Measurements from ENCODE around the gene BRINP1. TPM values are rescaled to one million over a fixed set of nuclear protein-coding genes. Genes with fewer than 3 reads are reported as not detected.

Gene BRINP1
- total RNA-seq, 1 experiment from 2014 or later = 14.0 TPM

DNA sequence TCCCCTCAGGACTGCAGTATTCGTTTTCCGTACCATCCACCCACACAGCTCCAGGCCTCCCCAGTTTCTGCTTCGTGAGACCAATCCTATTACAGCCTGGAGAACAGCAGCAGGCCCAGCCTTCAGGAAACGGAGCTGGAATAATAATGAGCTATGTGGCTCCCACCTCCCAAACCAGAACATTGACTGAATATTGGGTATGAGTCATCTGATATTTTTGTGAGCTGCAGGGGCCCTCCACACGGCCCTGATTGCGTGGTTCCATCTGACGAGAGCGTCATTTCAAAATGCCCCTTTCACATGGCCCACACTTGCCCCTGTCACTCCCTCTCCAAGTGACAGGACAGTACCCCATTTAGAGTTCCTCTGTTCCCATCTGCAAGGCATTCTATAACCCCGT lies 192.0 kb downstream of the BRINP1 start:
- H3K79me2 ChIP-seq (ENCODE audit: insufficient read depth, low read length) = no peaks in the 10 kb centered on the region
- no peak overlapping the region for H3K4me3 Mint-ChIP-seq
- H2BK5ac ChIP-seq (ENCODE audit: insufficient read length, low read length) = no peak overlapping the region
- no peak for DNase-seq
- H3K27me3 Mint-ChIP-seq (ENCODE audit: low read depth) = no peaks in the 10 kb centered on the region; the same call in 1 of the 2 replicates
- no peaks in the 10 kb centered on the region for H3K27me3 ChIP-seq (ENCODE audit: insufficient read depth, low read length)
- H3K4me2 ChIP-seq (ENCODE audit: insufficient read depth, insufficient read length, low read length) = no peak overlapping the region
- no peak overlapping the region for H2AFZ ChIP-seq (ENCODE audit: low read length)
- no peak overlapping the region for H3T11ph ChIP-seq (ENCODE audit: low read length)
- no peak overlapping the region for H3K9ac ChIP-seq (ENCODE audit: extremely low read depth, insufficient read length, low read length)
- H2BK120ac ChIP-seq (ENCODE audit: low read depth, low read length, poor library complexity, severe bottlenecking) = no peak overlapping the region
- no peaks in the 10 kb centered on the region for H3K9me3 ChIP-seq (ENCODE audit: control insufficient read depth, low read depth, low read length)
- no peak overlapping the region for H3K27ac ChIP-seq (ENCODE audit: insufficient read length, low read depth, low read length)
- no peak overlapping the region for H2BK20ac ChIP-seq (ENCODE audit: low read depth, low read length, poor library complexity, severe bottlenecking)
- no peak overlapping the region for H4K5ac ChIP-seq (ENCODE audit: insufficient read length, low read depth, low read length)
- H3K4ac ChIP-seq (ENCODE audit: low read depth, low read length) = no peak overlapping the region
- no peaks in the 10 kb centered on the region for H4K20me1 ChIP-seq (ENCODE audit: control insufficient read depth, insufficient read depth, insufficient read length)
- H3K27ac Mint-ChIP-seq = no peak overlapping the region; a peak in 1 of 7 replicates
- H2BK12ac ChIP-seq (ENCODE audit: insufficient read length, low read depth, low read length) = no peak overlapping the region
- H4K91ac ChIP-seq (ENCODE audit: insufficient read length, low read depth, low read length) = no peak overlapping the region
- no peaks in the 10 kb centered on the region for H3K23me2 ChIP-seq (ENCODE audit: insufficient read length, low read depth, low read length, poor library complexity, severe bottlenecking)
- H3K56ac ChIP-seq (ENCODE audit: insufficient read length, low read depth, low read length) = no peak overlapping the region
- no peaks in the 10 kb centered on the region; the same call in 1 of the 2 replicates for H3K4me1 ChIP-seq (ENCODE audit: insufficient read depth, low read length)
- WGBS (ENCODE audit: extremely low coverage, insufficient read length, low lambda C conversion rate) = no CpG with 5 or more reads among the region's 9 CpGs
- no peaks in the 10 kb centered on the region for H3K79me1 ChIP-seq (ENCODE audit: insufficient read depth, low read depth, low read length, poor library complexity, severe bottlenecking)
- H3K23ac ChIP-seq (ENCODE audit: insufficient read length, low read depth, low read length) = no peak overlapping the region
- TF ChIP-seq, protein P1, sequence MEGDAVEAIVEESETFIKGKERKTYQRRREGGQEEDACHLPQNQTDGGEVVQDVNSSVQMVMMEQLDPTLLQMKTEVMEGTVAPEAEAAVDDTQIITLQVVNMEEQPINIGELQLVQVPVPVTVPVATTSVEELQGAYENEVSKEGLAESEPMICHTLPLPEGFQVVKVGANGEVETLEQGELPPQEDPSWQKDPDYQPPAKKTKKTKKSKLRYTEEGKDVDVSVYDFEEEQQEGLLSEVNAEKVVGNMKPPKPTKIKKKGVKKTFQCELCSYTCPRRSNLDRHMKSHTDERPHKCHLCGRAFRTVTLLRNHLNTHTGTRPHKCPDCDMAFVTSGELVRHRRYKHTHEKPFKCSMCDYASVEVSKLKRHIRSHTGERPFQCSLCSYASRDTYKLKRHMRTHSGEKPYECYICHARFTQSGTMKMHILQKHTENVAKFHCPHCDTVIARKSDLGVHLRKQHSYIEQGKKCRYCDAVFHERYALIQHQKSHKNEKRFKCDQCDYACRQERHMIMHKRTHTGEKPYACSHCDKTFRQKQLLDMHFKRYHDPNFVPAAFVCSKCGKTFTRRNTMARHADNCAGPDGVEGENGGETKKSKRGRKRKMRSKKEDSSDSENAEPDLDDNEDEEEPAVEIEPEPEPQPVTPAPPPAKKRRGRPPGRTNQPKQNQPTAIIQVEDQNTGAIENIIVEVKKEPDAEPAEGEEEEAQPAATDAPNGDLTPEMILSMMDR (conservative IDR thresholded peaks at IDR 0.05) = no peak
- H3K9me3 Mint-ChIP-seq = peaks cover 0 to 2% of the 10 kb centered on the region in 2 experiments; a peak in 1 of 5 replicates
- H3K36me3 Mint-ChIP-seq (ENCODE audit: insufficient read depth in 1 of 3, low read depth in 3 of 3) = peaks cover 0 to 7% (median 2%) of the 10 kb centered on the region in 3 experiments; a peak in 4 of 7 replicates
- H4K8ac ChIP-seq (replicated peaks; ENCODE audit: insufficient read length, low read depth, low read length) = no peak overlapping the region
- no peak overlapping the region for H2BK15ac ChIP-seq (ENCODE audit: low read depth, low read length)
- no peak overlapping the region for H3K18ac ChIP-seq (ENCODE audit: insufficient read length, low read depth, low read length)
- H3K14ac ChIP-seq (ENCODE audit: insufficient read depth, low read length) = no peak overlapping the region
- H2AK5ac ChIP-seq (ENCODE audit: insufficient read length, low read length) = no peak overlapping the region
- peaks cover 26 to 29% of the 10 kb centered on the region in 2 experiments for H3K4me1 Mint-ChIP-seq

Measured in H9 (cell line).